IMR-90 (cell line): ENCODE data around the gene GNAI1.

Experiments used
- CEBPB ChIP-seq: IDR thresholded peaks from 2 replicates; pipeline ENCODE4 v1.6.1; 2012; ENCODE audit warnings: low read depth, low read length, improper control_type of control experiment
- CHD1 ChIP-seq: IDR thresholded peaks from 2 replicates; pipeline ENCODE4 v1.6.1; 2012; ENCODE audit warnings: low read depth, low read length, improper control_type of control experiment
- CTCF ChIP-seq: conservative IDR thresholded peaks from 2 replicates; pipeline ENCODE4 v1.5.1; 2012; ENCODE audit warnings: mild to moderate bottlenecking, low read depth, low read length, improper control_type of control experiment
- ELK1 ChIP-seq: fragments of 150-350 bp; IDR thresholded peaks from 2 replicates; pipeline ENCODE4 v1.6.1; 2016; ENCODE audit warnings: low read depth, mild to moderate bottlenecking, low read length, moderate library complexity, borderline replicate concordance
- MXI1 ChIP-seq: IDR thresholded peaks from 2 replicates; pipeline ENCODE4 v1.6.1; 2012; ENCODE audit warnings: low read depth, mild to moderate bottlenecking, low read length, moderate library complexity, borderline replicate concordance
- NFE2L2 ChIP-seq: fragments of 150-350 bp; IDR thresholded peaks from 2 replicates; pipeline ENCODE4 v1.6.1; 2016; ENCODE audit warnings: low read depth, mild to moderate bottlenecking, low read length
- POLR2A ChIP-seq: IDR thresholded peaks from 2 replicates; pipeline ENCODE4 v1.6.1; 2012; ENCODE audit warnings: mild to moderate bottlenecking, low read depth, low read length
- RAD21 ChIP-seq: IDR thresholded peaks from 2 replicates; pipeline ENCODE4 v1.6.1; 2012; ENCODE audit warnings: low read length, improper control_type of control experiment
- RCOR1 ChIP-seq: IDR thresholded peaks from 2 replicates; pipeline ENCODE4 v1.6.1; 2012; ENCODE audit warnings: mild to moderate bottlenecking, low read length, improper control_type of control experiment; ENCODE audit not compliant: insufficient replicate concordance
- SMC3 ChIP-seq: fragments of 150-350 bp; IDR thresholded peaks from 2 replicates; pipeline ENCODE4 v1.6.1; 2016; ENCODE audit warnings: low read depth, mild to moderate bottlenecking, antibody characterized with exemption, low read length, moderate library complexity
- USF2 ChIP-seq: fragments of 150-350 bp; IDR thresholded peaks from 2 replicates; pipeline ENCODE4 v1.6.1; 2017; ENCODE audit warnings: mild to moderate bottlenecking, antibody characterized with exemption, low read length, low read depth

GRCh38 chr7:80199051-80199450 lies 64.4 kb downstream of the GNAI1 start:
- no peak for TF ChIP-seq CTCF
- TF ChIP-seq POLR2A: no peak
- no peak for TF ChIP-seq SMC3
- no peak for TF ChIP-seq CHD1
- TF ChIP-seq RAD21: no peak
- no peak for TF ChIP-seq MXI1
- no peak for TF ChIP-seq NFE2L2
- TF ChIP-seq ELK1: no peak
- TF ChIP-seq USF2: no peak
- no peak for TF ChIP-seq CEBPB
- no peak for TF ChIP-seq RCOR1
